ENCODE results near the gene PMAIP1. TPM values are rescaled to one million over a fixed set of nuclear protein-coding genes. Genes with fewer than 3 reads are reported as not detected.

PMAIP1 gene
- total and polyA plus RNA-seq, 3 donors from 2014 or later: 4.7 to 6.0 (median 4.8) TPM

DNA sequence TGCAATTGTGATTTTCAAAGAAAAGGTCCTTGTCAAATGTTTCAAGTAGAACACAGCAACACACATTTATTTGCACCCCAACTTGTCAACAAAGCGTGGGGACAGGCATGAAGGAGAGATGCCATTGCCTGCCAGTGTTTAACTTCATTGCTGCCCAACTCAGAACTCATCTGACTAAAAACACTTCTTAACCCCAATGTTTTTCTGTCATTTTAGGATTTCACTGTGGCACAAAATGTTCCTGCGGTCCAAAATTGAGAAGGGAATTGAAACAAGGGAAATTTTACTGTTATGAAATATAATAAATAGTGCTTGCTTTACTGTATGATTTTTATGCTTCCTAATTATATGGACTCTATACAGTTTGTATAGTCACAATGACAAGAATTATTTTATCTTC is 45.7 kb downstream of the PMAIP1 start:
- intact Hi-C loops (cut with DNase I; ENCODE audit: low total_unique reads): no loop called here
- no peaks in the 10 kb centered on the region for H3K9me3 ChIP-seq
- H3K4me1 ChIP-seq: no peaks in the 10 kb centered on the region
- WGBS, 2 donors: 90 to 92% methylated on average over 2 of the region's 2 CpGs
- TF ChIP-seq, protein P1, sequence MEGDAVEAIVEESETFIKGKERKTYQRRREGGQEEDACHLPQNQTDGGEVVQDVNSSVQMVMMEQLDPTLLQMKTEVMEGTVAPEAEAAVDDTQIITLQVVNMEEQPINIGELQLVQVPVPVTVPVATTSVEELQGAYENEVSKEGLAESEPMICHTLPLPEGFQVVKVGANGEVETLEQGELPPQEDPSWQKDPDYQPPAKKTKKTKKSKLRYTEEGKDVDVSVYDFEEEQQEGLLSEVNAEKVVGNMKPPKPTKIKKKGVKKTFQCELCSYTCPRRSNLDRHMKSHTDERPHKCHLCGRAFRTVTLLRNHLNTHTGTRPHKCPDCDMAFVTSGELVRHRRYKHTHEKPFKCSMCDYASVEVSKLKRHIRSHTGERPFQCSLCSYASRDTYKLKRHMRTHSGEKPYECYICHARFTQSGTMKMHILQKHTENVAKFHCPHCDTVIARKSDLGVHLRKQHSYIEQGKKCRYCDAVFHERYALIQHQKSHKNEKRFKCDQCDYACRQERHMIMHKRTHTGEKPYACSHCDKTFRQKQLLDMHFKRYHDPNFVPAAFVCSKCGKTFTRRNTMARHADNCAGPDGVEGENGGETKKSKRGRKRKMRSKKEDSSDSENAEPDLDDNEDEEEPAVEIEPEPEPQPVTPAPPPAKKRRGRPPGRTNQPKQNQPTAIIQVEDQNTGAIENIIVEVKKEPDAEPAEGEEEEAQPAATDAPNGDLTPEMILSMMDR (IDR thresholded peaks at IDR 0.05): no peak
- TF ChIP-seq POLR2A (IDR thresholded peaks at IDR 0.05): no peak
- no peak overlapping the region for H3K4me3 ChIP-seq
- H3K27ac ChIP-seq: no peak overlapping the region
- DNase-seq: no peak
- no peaks in the 10 kb centered on the region for H3K27me3 ChIP-seq
- H3K36me3 ChIP-seq (ENCODE audit: low read depth, missing control alignments): no peaks in the 10 kb centered on the region

DNA sequence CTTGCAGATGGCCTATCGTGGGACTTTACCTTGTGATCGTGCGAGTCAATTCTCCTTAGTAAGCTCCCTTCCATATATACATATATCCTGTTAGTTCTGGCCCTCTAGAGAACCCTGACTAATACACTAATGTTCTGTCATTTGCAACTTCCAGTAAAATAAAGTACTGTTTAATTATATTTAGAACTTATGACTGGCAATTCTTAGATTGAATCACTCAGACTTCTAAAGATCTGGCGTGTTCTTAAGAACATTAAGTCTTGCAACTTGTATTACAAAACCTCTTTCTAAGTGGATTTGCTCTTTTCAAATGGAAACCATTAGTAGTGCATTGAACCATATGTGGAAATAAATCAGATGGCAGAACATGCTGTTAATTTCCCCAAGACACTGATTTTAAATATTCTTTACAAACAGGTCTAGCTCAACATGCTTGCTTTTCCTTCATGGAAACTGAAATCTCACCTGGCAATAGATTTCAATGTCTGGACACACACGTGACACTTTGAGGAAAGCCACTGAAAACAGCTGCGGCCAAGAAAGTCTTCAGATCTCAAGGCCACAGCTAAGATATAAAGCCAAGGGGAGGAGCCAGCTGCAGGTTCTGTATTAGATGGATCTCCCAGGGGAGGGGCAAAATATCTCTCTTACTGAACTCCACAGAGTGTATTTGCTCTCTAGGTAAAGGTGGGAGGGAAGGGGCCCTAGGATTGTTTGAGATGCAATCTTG is 50.6 kb downstream of the PMAIP1 start:
- H3K9me3 ChIP-seq: no peaks in the 10 kb centered on the region
- H3K4me1 ChIP-seq: no peaks in the 10 kb centered on the region
- H3K27me3 ChIP-seq: no peaks in the 10 kb centered on the region
- H3K36me3 ChIP-seq (ENCODE audit: low read depth, missing control alignments): no peaks in the 10 kb centered on the region
- WGBS, 2 donors: 52 to 61% methylated on average over 6 of the region's 6 CpGs
- no peak for DNase-seq
- no peak for TF ChIP-seq POLR2A (IDR thresholded peaks at IDR 0.05)
- TF ChIP-seq, protein P1 (IDR thresholded peaks at IDR 0.05): no peak
- intact Hi-C loops (cut with DNase I; ENCODE audit: low total_unique reads): no loop called here
- no peak overlapping the region for H3K27ac ChIP-seq
- no peak overlapping the region for H3K4me3 ChIP-seq

DNA sequence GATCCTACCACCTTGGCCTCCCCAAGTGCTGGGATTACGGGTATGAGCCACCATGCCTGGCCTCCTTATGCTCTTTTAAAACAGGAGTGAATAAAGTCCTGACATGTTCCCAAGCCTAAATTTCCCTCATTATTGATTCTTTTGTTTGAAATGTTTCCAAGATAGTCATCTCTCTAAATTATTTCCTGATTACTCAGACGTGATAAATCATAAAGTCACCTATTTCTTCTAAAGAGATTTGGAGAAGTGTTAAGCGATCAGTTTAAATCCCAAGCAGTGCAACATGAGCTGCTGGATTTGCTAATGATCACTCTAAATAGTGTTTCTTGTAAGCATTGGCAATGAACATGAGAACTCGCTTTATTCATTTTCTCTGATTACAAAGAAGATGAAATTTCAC is 51.8 kb downstream of the PMAIP1 start:
- Histone ChIP-seq H3K9me3 (no peaks in the 10 kb centered on the region), H3K4me3 (no peak overlapping the region), H3K27me3 (no peaks in the 10 kb centered on the region), H3K27ac (no peak overlapping the region), H3K4me1 (no peaks in the 10 kb centered on the region), H3K36me3 (ENCODE audit: low read depth, missing control alignments) (no peaks in the 10 kb centered on the region)
- TF ChIP-seq, protein P1 (IDR thresholded peaks at IDR 0.05): no peak
- TF ChIP-seq POLR2A (IDR thresholded peaks at IDR 0.05): no peak
- DNase-seq: no peak
- intact Hi-C loops (cut with DNase I; ENCODE audit: low total_unique reads): no loop called here
- WGBS, 2 donors: 84 to 94% methylated on average over 4 of the region's 4 CpGs

DNA sequence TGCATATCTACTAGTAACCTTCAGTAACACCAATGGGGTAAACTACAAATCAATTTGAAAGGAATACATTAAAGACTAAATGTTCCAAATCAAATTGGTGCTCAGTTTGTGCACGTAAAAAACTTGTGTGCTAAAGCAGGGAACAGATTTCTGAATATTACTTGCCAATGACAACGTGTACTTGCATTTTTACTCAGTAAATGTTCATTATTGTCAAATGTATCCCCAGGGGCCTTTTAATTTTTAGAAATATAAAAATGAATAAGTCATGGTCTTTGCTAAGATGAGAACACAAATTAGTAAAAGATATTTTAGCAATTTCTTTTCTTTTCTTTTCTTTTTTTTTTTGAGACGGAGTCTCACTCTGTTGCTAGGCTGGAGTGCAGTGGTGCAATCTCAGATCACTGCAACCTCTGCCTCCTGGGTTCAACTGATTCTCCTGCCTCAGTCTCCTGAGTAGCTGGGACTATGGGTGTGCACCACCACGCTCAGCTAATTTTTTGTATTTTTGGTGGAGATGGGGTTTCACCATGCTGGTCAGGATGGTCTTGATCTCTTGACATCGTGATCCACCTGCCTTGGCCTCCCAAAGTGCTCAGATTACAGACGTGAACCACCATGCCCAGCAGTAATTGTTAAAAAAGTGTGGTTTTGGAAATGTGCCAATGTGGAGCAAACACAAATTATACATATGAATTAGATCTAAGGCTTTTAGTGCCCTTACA is 52.6 kb downstream of the PMAIP1 start:
- no peaks in the 10 kb centered on the region for H3K36me3 ChIP-seq (ENCODE audit: low read depth, missing control alignments)
- H3K27ac ChIP-seq: no peak overlapping the region
- no peaks in the 10 kb centered on the region for H3K27me3 ChIP-seq
- H3K4me3 ChIP-seq: no peak overlapping the region
- no peaks in the 10 kb centered on the region for H3K9me3 ChIP-seq
- intact Hi-C loops (cut with DNase I; ENCODE audit: low total_unique reads): no loop called here
- H3K4me1 ChIP-seq: no peaks in the 10 kb centered on the region
- WGBS, 2 donors: 64 to 72% methylated on average over 6 of the region's 6 CpGs
- TF ChIP-seq, protein P1 (IDR thresholded peaks at IDR 0.05): no peak
- TF ChIP-seq POLR2A (IDR thresholded peaks at IDR 0.05): no peak
- DNase-seq: no peak

Other genes with a start within 250 kb of the PMAIP1 start
- gene CCBE1, start 202.6 kb upstream of the PMAIP1 start, total RNA-seq: 1 to 10 TPM; 1.8 to 2.6 TPM
- gene CCBE1, start 202.6 kb upstream of the PMAIP1 start, polyA plus RNA-seq (ENCODE audit: insufficient read depth, low read depth, low replicate concordance): 1.9 TPM